Keratinocyte (primary cell): ENCODE data around the gene CIDEC.

ENCODE experiments used
- CTCF ChIP-seq, 3 experiments: IDR thresholded peaks in 1 of 3; conservative IDR thresholded peaks in 1 of 3; optimal IDR thresholded peaks in 1 of 3; 2 replicates in 2 of 3; 3 replicates in 1 of 3; pipeline versions ENCODE3 to v1.5.1; 2011; ENCODE audit warnings: low read length in 3 of 3, mild to moderate bottlenecking in 3 of 3, moderate library complexity in 2 of 3, control low read depth in 1 of 3, inconsistent platforms in 1 of 3; ENCODE audit not compliant: insufficient read depth in 2 of 3; ENCODE audit errors: extremely low read depth in 1 of 3
- EZH2 ChIP-seq: IDR thresholded peaks from one replicate; pipeline ENCODE4 v1.6.1; 2012; ENCODE audit warnings: inconsistent platforms, mild to moderate bottlenecking, low read length, moderate library complexity

GRCh38 chr3:9886328-9886727 lies 6.3 kb upstream of the CIDEC start:
- TF ChIP-seq EZH2 (no peak), CTCF (optimal IDR thresholded peaks at IDR 0.05 in 1 of 3, IDR thresholded peaks at IDR 0.05 in 1 of 3, conservative IDR thresholded peaks at IDR 0.05 in 1 of 3; ENCODE audit: extremely low read depth in 1 of 3, insufficient read depth in 2 of 3, low read length in 3 of 3) (no peak)
